ENCODE measurements around the gene SPINK5.

- TF ChIP-seq CTCF (IDR thresholded peaks at IDR 0.05) (no peak), POLR2A (IDR thresholded peaks at IDR 0.05) (no peak)
Measured at GRCh38 chr5:148166550-148167283, 102.9 kb downstream of the SPINK5 start.

Data from testis (tissue), 2 donors.